OCI-LY1 (cell line): Measurements from ENCODE around the gene TMTC4.

Experiments used
- H2AFZ ChIP-seq: fragments of 200-600 bp; sonication (generic), shearing (Covaris generic); 2 replicates; pipeline ENCODE4 v1.6.0; 2014; ENCODE audit warnings: antibody characterized with exemption, mild to moderate bottlenecking, low read length
- H3F3A ChIP-seq: fragments of 200-600 bp; sonication (generic), shearing (Covaris generic); 2 replicates; pipeline ENCODE4 v1.6.0; 2014; ENCODE audit warnings: mild to moderate bottlenecking, antibody characterized with exemption, low read length, moderate library complexity; ENCODE audit not compliant: insufficient read depth
- H3K27ac ChIP-seq: fragments of 200-600 bp; sonication (generic); 2 replicates; pipeline ENCODE4 v1.5.1; 2014; ENCODE audit warnings: low read length, mixed run types, mild to moderate bottlenecking, low read depth; ENCODE audit not compliant: poor library complexity, severe bottlenecking
- H3K27me3 ChIP-seq: fragments of 200-600 bp; sonication (generic); 2 replicates; pipeline ENCODE4 v1.6.0; 2014; ENCODE audit warnings: antibody characterized with exemption, mild to moderate bottlenecking, low read length, moderate library complexity; ENCODE audit not compliant: insufficient read depth
- H3K36me3 ChIP-seq: fragments of 200-600 bp; sonication (generic); 2 replicates; pipeline ENCODE4 v1.6.1; 2014; ENCODE audit warnings: mild to moderate bottlenecking, antibody characterized with exemption, low read length, moderate library complexity, mixed read lengths; ENCODE audit not compliant: insufficient read depth
- H3K4me1 ChIP-seq: fragments of 200-600 bp; sonication (generic); 2 replicates; pipeline ENCODE4 v1.5.1; 2014; ENCODE audit warnings: mild to moderate bottlenecking, low read length, moderate library complexity; ENCODE audit not compliant: insufficient read depth, severe bottlenecking
- H3K4me2 ChIP-seq: fragments of 200-600 bp; sonication (generic), shearing (Covaris generic); 2 replicates; pipeline ENCODE4 v1.6.1; 2014; ENCODE audit warnings: low read length
- H3K4me3 ChIP-seq: fragments of 200-600 bp; sonication (generic); 2 replicates; pipeline ENCODE4 v1.5.1; 2014; ENCODE audit warnings: low read length, low read depth, mild to moderate bottlenecking, mixed read lengths; ENCODE audit not compliant: poor library complexity, severe bottlenecking
- H3K79me2 ChIP-seq: fragments of 200-600 bp; shearing (Covaris generic); 2 replicates; pipeline ENCODE4 v1.6.1; 2016; ENCODE audit warnings: mixed run types, low read length, mixed read lengths; ENCODE audit not compliant: insufficient read depth
- H3K9ac ChIP-seq: fragments of 200-600 bp; sonication (generic), shearing (Covaris generic); 2 replicates; pipeline ENCODE4 v1.6.1; 2014; ENCODE audit warnings: mild to moderate bottlenecking, low read length, mixed read lengths
- H3K9me2 ChIP-seq: fragments of 200-600 bp; sonication (generic), shearing (Covaris generic); 2 replicates; pipeline ENCODE4 v1.6.1; 2014; ENCODE audit warnings: low read depth, mild to moderate bottlenecking, low read length, mixed read lengths
- H3K9me3 ChIP-seq: fragments of 200-600 bp; shearing (Covaris generic); 2 replicates; pipeline ENCODE4 v1.6.1; 2014; ENCODE audit warnings: low read length, mixed read lengths
- H4K20me1 ChIP-seq: fragments of 200-600 bp; sonication (generic), shearing (Covaris generic); 2 replicates; pipeline ENCODE4 v1.6.0; 2016; ENCODE audit warnings: mild to moderate bottlenecking, low read length; ENCODE audit not compliant: insufficient read depth
- EZH2 ChIP-seq: fragments of 200-600 bp; sonication (generic), shearing (Covaris generic); IDR thresholded peaks from 2 replicates; pipeline ENCODE4 v1.8.0; 2017; ENCODE audit warnings: borderline replicate concordance, mixed run types, mild to moderate bottlenecking, antibody characterized with exemption, low read length, moderate library complexity, mixed read lengths
- TF ChIP-seq, protein P1 (sequence below): fragments of 200-600 bp; sonication (generic), shearing (Covaris generic); IDR thresholded peaks from 2 replicates; pipeline ENCODE4 v1.5.1; 2017; ENCODE audit warnings: mild to moderate bottlenecking, antibody characterized with exemption, low read length, moderate library complexity, mixed read lengths

Gene TMTC4

DNA sequence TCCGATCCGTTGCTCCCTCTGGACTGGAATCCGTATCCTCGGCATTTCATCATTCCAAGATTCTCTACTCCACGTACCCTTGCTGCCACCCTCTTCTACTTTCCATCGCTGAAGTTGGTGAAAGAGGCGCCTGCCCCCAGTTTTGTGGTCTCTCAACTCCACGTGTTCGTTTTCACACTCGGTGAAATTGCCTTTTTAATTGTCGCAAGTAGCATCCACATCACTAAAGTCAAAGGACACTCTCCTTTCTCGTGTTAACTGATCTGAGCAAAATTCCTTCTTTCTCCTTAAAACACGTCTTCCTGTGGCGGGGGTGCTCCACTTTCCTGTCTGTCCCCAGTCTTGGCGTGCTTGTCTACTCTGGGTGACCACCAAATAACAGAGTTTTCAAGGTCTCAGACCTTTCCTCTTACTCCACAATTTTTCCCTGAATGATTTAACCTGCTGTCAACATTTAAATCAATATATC lies 1.1 kb upstream of the TMTC4 start:
- Histone ChIP-seq H3K4me1 (peaks cover 25% of the 10 kb centered on the region), H3K79me2 (no peaks in the 10 kb centered on the region), H3K27me3 (no peaks in the 10 kb centered on the region), H3K4me2 (peak overlapping the region; percentile 77), H3K9ac (peak overlapping the region; percentile 70), H3K9me2 (no peaks in the 10 kb centered on the region), H3K36me3 (no peaks in the 10 kb centered on the region), H3F3A (no peaks in the 10 kb centered on the region), H3K27ac (no peak overlapping the region), H2AFZ (peak overlapping the region; percentile 45; the same call in 1 of the 2 replicates), H3K9me3 (no peaks in the 10 kb centered on the region), H3K4me3 (peak overlapping the region; percentile 70), H4K20me1 (no peaks in the 10 kb centered on the region)
- TF ChIP-seq, protein P1, sequence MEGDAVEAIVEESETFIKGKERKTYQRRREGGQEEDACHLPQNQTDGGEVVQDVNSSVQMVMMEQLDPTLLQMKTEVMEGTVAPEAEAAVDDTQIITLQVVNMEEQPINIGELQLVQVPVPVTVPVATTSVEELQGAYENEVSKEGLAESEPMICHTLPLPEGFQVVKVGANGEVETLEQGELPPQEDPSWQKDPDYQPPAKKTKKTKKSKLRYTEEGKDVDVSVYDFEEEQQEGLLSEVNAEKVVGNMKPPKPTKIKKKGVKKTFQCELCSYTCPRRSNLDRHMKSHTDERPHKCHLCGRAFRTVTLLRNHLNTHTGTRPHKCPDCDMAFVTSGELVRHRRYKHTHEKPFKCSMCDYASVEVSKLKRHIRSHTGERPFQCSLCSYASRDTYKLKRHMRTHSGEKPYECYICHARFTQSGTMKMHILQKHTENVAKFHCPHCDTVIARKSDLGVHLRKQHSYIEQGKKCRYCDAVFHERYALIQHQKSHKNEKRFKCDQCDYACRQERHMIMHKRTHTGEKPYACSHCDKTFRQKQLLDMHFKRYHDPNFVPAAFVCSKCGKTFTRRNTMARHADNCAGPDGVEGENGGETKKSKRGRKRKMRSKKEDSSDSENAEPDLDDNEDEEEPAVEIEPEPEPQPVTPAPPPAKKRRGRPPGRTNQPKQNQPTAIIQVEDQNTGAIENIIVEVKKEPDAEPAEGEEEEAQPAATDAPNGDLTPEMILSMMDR = no peak
- TF ChIP-seq EZH2 = no peak

- H3K27ac ChIP-seq = no peak overlapping the region
- TF ChIP-seq, protein P1 = peak; percentile 27; the same call in 1 of the 2 replicates
- TF ChIP-seq EZH2 = no peak
Observed at GRCh38 chr13:100674872-100675660, 471 bp upstream of the TMTC4 start.

GRCh38 chr13:100673713-100674571 lies 653 bp downstream of the TMTC4 start:
- H4K20me1 ChIP-seq = no peaks in the 10 kb centered on the region
- peak overlapping the region; percentile 76 for H3K4me2 ChIP-seq
- no peaks in the 10 kb centered on the region for H3K79me2 ChIP-seq
- H3K4me1 ChIP-seq = peaks cover 25% of the 10 kb centered on the region
- no peaks in the 10 kb centered on the region for H3K9me3 ChIP-seq
- H3K27ac ChIP-seq = no peak overlapping the region
- peaks cover 13% of the 10 kb centered on the region; the same call in 1 of the 2 replicates for H3K36me3 ChIP-seq
- no peaks in the 10 kb centered on the region for H3K9me2 ChIP-seq
- H3K9ac ChIP-seq = peak overlapping the region; percentile 77
- 0 out of 2 replicates have a peak overlapping the region, but pooled peaks have one; percentile 64 for H2AFZ ChIP-seq
- H3K27me3 ChIP-seq = no peaks in the 10 kb centered on the region
- no peak for TF ChIP-seq EZH2
- TF ChIP-seq, protein P1 = no peak
- H3F3A ChIP-seq = no peaks in the 10 kb centered on the region
- peak overlapping the region; percentile 73 for H3K4me3 ChIP-seq

More at GRCh38 chr13:100674872-100675660, 471 bp upstream of the TMTC4 start:
- Histone ChIP-seq H3K9me3 (no peaks in the 10 kb centered on the region), H3K9me2 (no peaks in the 10 kb centered on the region), H3K9ac (peak overlapping the region; percentile 77), H4K20me1 (no peaks in the 10 kb centered on the region), H3F3A (no peaks in the 10 kb centered on the region), H3K36me3 (peaks cover 2% of the 10 kb centered on the region; the same call in 1 of the 2 replicates), H3K4me2 (peak overlapping the region; percentile 77), H3K79me2 (no peaks in the 10 kb centered on the region), H3K4me3 (peak overlapping the region; percentile 70), H3K27me3 (no peaks in the 10 kb centered on the region), H3K4me1 (peaks cover 25% of the 10 kb centered on the region), H2AFZ (peak overlapping the region; percentile 45; the same call in 1 of the 2 replicates)
